Mucosa of descending colon (tissue), 3 donors: ENCODE data around the gene PIEZO2. TPM values are rescaled to one million over a fixed set of nuclear protein-coding genes. Genes with fewer than 3 reads are reported as not detected.

Source experiments
- ATAC-seq: fragments of 200-7000 bp; cut with Tn5 transposase; one replicate; pipeline ENCODE4 v1.9.1; 2020; ENCODE audit warnings: mild to moderate bottlenecking, moderate library complexity
- DNase-seq, 3 donors: peaks; one replicate each; pipeline ENCODE4 v3.0.0-alpha.2; 2020
- H3K36me3 ChIP-seq: fragments of 200-600 bp; one replicate; pipeline ENCODE4 v1.8.0; 2021; ENCODE audit warnings: low read depth, mild to moderate bottlenecking
- H3K4me1 ChIP-seq: fragments of 200-600 bp; one replicate; pipeline ENCODE4 v1.8.0; 2021; ENCODE audit warnings: low read depth, mild to moderate bottlenecking
- H3K4me3 ChIP-seq: fragments of 200-600 bp; one replicate; pipeline ENCODE4 v1.8.0; 2021; ENCODE audit warnings: mild to moderate bottlenecking
- H3K9me3 ChIP-seq: fragments of 200-600 bp; one replicate; pipeline ENCODE4 v1.8.0; 2021; ENCODE audit warnings: mild to moderate bottlenecking
- CTCF ChIP-seq: fragments of 200-600 bp; IDR thresholded peaks from one replicate; pipeline ENCODE4 v1.8.0; 2022; ENCODE audit warnings: antibody characterized with exemption, mild to moderate bottlenecking
- intact Hi-C, 2 donors: fragments of 100-400 bp; cut with DNase I in 1 of 2; cut with micrococcal nuclease in 1 of 2; formaldehyde crosslinking; loops; one replicate each; pipeline versions ENCODE4 v1.11.0 to v1.11.1; 2022; cut with DNase I, micrococcal nuclease
- total RNA-seq, 3 donors: library from RNA; stranded (reverse); fragmentation: NEBNext Ultra II Directional in 2 of 3; extraction: Animal tissue kit (Norgen Biotek cat#: 25700) in 2 of 3; gene quantifications; one replicate each; pipeline versions ENCODE4 v1.2.1 to v1.2.4, GENCODE V29; 2021 to 2023
- donor health status: DM: no; HTN: no; CAD: no; lungs with moderate emphysema.
- donor health status: DM: no; HTN: no; CAD: no.
- donor health status: DM: no; HTN: yes; CAD: no.

Gene PIEZO2
- total RNA-seq, 3 donors from 2014 or later, result 1.0 to 18.9 (median 1.4) TPM

DNA sequence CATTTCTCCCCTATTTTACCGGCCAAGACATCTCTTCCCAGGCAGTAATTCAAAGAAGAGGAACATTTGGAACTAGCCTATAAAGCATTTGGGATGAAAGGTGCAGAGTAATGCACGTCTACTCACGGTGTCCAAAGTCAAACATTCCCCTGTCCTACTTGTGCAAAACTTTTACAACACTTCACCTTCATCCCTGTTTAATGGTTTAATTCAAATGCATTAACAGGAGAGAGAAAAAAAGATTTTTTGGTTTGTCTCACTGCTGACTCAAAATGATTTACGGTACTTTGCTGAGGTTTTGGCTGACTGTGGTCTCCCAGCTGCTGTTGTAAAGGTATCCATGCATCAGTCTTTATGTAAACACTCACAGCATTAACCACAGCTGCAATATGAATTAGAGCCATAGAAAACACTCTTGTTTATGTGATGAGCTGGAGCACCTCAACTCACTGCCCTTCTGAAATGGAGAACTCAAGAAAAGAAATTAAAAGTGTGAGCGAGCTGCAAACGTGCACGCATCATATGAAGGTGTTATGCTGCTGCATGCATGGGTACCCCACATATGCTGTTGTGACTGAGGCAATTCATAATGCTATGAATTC, 220.5 kb downstream of the PIEZO2 start:
- no peak for DNase-seq
- intact Hi-C loops, result no loop called here
- ATAC-seq, result no peak
- H3K4me3 ChIP-seq, result no peak overlapping the region
- no peaks in the 10 kb centered on the region for H3K4me1 ChIP-seq
- H3K36me3 ChIP-seq, result no peaks in the 10 kb centered on the region
- TF ChIP-seq CTCF, result no peak
- no peaks in the 10 kb centered on the region for H3K9me3 ChIP-seq

DNA sequence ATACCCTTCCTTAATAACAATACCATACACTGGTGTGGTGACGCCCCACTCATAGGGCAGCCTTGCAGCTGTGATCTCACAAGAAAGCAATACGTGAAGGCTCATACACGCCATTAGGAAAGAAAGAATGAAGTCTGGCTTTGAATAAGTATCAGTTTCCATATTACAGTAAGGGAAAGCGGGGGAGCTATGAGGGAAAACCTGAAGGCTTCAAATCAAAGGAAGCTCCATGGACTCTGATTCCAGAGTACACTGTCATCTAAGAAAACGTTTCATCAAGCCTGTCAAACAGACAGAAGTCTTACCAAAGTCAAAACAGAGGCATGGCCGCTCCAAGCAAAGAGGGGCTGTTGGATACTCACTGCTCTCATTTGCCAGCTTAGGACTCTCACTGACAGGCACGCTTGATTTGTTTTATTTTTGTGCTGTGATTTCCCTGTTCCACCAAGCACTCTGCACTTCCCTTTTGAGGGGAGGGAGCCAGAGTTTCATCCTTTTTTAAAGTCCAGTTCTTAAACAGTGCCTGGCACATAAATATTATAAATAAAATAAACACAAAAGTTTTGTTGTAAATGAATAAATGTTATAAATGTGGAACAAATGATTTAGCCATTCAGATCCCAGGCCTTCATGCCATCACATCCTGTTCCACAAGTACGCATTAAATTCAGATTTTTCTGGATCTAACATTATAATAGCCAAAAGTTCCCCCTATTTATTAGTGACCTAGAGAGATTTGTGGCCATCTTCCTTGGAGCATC, 221.2 kb downstream of the PIEZO2 start:
- intact Hi-C loops, result no loop called here
- Histone ChIP-seq H3K9me3 (no peaks in the 10 kb centered on the region), H3K36me3 (no peaks in the 10 kb centered on the region), H3K4me3 (no peak overlapping the region), H3K4me1 (no peaks in the 10 kb centered on the region)
- TF ChIP-seq CTCF, result no peak
- no peak for ATAC-seq
- no peak for DNase-seq

GRCh38 chr18:10927286-10927992, 221.9 kb downstream of the PIEZO2 start:
- no peak for ATAC-seq
- intact Hi-C loops, result no loop called here
- TF ChIP-seq CTCF, result no peak

GRCh38 chr18:10926621-10927161, 222.7 kb downstream of the PIEZO2 start:
- H3K9me3 ChIP-seq, result no peaks in the 10 kb centered on the region
- H3K4me3 ChIP-seq, result no peak overlapping the region
- ATAC-seq (no peak), DNase-seq (no peak)
- TF ChIP-seq CTCF, result no peak
- no peaks in the 10 kb centered on the region for H3K36me3 ChIP-seq
- H3K4me1 ChIP-seq, result no peaks in the 10 kb centered on the region
- intact Hi-C loops, result no loop called here

More at GRCh38 chr18:10927286-10927992, 221.9 kb downstream of the PIEZO2 start:
- Histone ChIP-seq H3K4me3 (no peak overlapping the region), H3K36me3 (no peaks in the 10 kb centered on the region), H3K4me1 (no peaks in the 10 kb centered on the region), H3K9me3 (no peaks in the 10 kb centered on the region)
- no peak for DNase-seq

GRCh38 chr18:10924290-10924689, 225.1 kb downstream of the PIEZO2 start:
- TF ChIP-seq CTCF, result no peak
- no peak for ATAC-seq
- Histone ChIP-seq H3K36me3 (no peaks in the 10 kb centered on the region), H3K4me3 (no peak overlapping the region), H3K9me3 (no peaks in the 10 kb centered on the region), H3K4me1 (no peaks in the 10 kb centered on the region)
- no peak for DNase-seq
- intact Hi-C loops, result no loop called here
